ENCODE measurements around the gene LPGAT1. TPM values are rescaled to one million over a fixed set of nuclear protein-coding genes. Genes with fewer than 3 reads are reported as not detected.
A peak's percentile ranks its signal among the peaks of the same experiment; 100 is the strongest.
"Not testable (repeated sequence)": the region's sequence is repeated elsewhere in the genome, so short reads cannot be mapped to it uniquely, and the experiment has no call there.

The LPGAT1 gene
- 10 to 100 TPM; 24.4 to 26.0 (median 25.6) TPM for polyA plus RNA-seq (ENCODE audit: insufficient read length in 3 of 3)

GRCh38 chr1:211830328-211831142 lies at the start of gene LPGAT1:
Gene LPGAT1, minus strand, starts transcription at chr1:211830763. Its CDS starts 1,467 bp downstream, at chr1:211829296.
- peak; percentile 47 to 54 (median 54) for DNase-seq (ENCODE audit: low read depth in 3 of 3, low spot score in 2 of 3)

GRCh38 chr1:211879475-211879874 lies 48.9 kb upstream of the LPGAT1 start:
- no peak for DNase-seq (ENCODE audit: low read depth in 3 of 3, low spot score in 2 of 3)

GRCh38 chr1:211876851-211877590 lies 46.5 kb upstream of the LPGAT1 start:
- DNase-seq (ENCODE audit: low read depth in 3 of 3, low spot score in 2 of 3), result no peak

GRCh38 chr1:211875541-211875940 lies 45.0 kb upstream of the LPGAT1 start:
- DNase-seq (ENCODE audit: low read depth in 3 of 3, low spot score in 2 of 3), result no peak

- DNase-seq (ENCODE audit: low read depth in 3 of 3, low spot score in 2 of 3), result no peak
Observed at GRCh38 chr1:211874521-211875347, 44.2 kb upstream of the LPGAT1 start.

- not testable (repeated sequence) for DNase-seq (ENCODE audit: low read depth in 3 of 3, low spot score in 2 of 3)
Observed at GRCh38 chr1:211873731-211874130, 43.2 kb upstream of the LPGAT1 start.

GRCh38 chr1:211870156-211870555 lies 39.6 kb upstream of the LPGAT1 start:
- DNase-seq (ENCODE audit: low read depth in 3 of 3, low spot score in 2 of 3), result no peak

- no peak for DNase-seq (ENCODE audit: low read depth in 3 of 3, low spot score in 2 of 3)
Observed at GRCh38 chr1:211865180-211865579, 34.6 kb upstream of the LPGAT1 start.

- DNase-seq (ENCODE audit: low read depth in 3 of 3, low spot score in 2 of 3), result no peak
Observed at GRCh38 chr1:211859405-211859804, 28.8 kb upstream of the LPGAT1 start.

GRCh38 chr1:211851174-211851573 lies 20.6 kb upstream of the LPGAT1 start:
- DNase-seq (ENCODE audit: low read depth in 3 of 3, low spot score in 2 of 3), result no peak

GRCh38 chr1:211843507-211844298 lies 13.1 kb upstream of the LPGAT1 start:
- DNase-seq (ENCODE audit: low read depth in 3 of 3, low spot score in 2 of 3), result no peak

- DNase-seq (ENCODE audit: low read depth in 3 of 3, low spot score in 2 of 3), result no peak
Observed at GRCh38 chr1:211843018-211843417, 12.5 kb upstream of the LPGAT1 start.

- no peak for DNase-seq (ENCODE audit: low read depth in 3 of 3, low spot score in 2 of 3)
Observed at GRCh38 chr1:211842518-211842917, 12.0 kb upstream of the LPGAT1 start.

GRCh38 chr1:211839106-211839505 lies 8.5 kb upstream of the LPGAT1 start:
- no peak for DNase-seq (ENCODE audit: low read depth in 3 of 3, low spot score in 2 of 3)

GRCh38 chr1:211833174-211833820 lies 2.7 kb upstream of the LPGAT1 start:
- no peak for DNase-seq (ENCODE audit: low read depth in 3 of 3, low spot score in 2 of 3)

GRCh38 chr1:211832661-211833060 lies 2.1 kb upstream of the LPGAT1 start:
- DNase-seq (ENCODE audit: low read depth in 3 of 3, low spot score in 2 of 3), result no peak

- no peak for DNase-seq (ENCODE audit: low read depth in 3 of 3, low spot score in 2 of 3)
Observed at GRCh38 chr1:211831558-211832323, 1.2 kb upstream of the LPGAT1 start.

- DNase-seq (ENCODE audit: low read depth in 3 of 3, low spot score in 2 of 3), result peak in 1 of 3 donors; percentile 0
Observed at GRCh38 chr1:211830055-211830327, 572 bp downstream of the LPGAT1 start.

Data from right renal cortex interstitium (tissue), 3 donors.